ENCODE measurements around the gene PMEPA1. TPM values are rescaled to one million over a fixed set of nuclear protein-coding genes. Genes with fewer than 3 reads are reported as not detected.

The PMEPA1 gene
- total RNA-seq, 2 donors from 2014 or later: 1.6 to 2.3 TPM

DNA sequence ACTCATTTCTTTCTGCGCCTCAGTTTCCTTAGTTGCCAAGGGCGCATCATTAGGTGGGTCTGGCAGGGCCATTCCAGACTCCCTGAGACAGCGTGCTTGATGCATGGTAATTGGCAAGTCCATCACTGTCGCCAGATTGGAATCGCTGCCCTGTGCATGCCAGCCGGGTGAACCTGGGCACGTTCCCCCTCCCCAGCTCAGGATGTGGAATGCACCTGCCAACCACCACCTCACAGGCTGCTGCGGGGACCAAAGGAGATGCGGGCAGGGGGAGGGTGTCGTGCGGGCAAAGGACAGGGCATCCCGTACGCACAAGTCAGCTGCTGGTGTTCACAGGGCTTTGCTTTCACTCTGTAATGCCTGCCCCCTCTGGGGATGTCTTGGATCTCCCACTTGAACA lies 36.4 kb upstream of the PMEPA1 start:
- Mint-ChIP-seq H3K4me3 (no peak overlapping the region), H3K27ac (no peak overlapping the region), H3K27me3 (peaks cover 33% of the 10 kb centered on the region), H3K9me3 (no peaks in the 10 kb centered on the region), H3K36me3 (ENCODE audit: low read depth) (no peaks in the 10 kb centered on the region), H3K4me1 (peaks cover 12% of the 10 kb centered on the region)
- ATAC-seq (replicated peaks): no peak

DNA sequence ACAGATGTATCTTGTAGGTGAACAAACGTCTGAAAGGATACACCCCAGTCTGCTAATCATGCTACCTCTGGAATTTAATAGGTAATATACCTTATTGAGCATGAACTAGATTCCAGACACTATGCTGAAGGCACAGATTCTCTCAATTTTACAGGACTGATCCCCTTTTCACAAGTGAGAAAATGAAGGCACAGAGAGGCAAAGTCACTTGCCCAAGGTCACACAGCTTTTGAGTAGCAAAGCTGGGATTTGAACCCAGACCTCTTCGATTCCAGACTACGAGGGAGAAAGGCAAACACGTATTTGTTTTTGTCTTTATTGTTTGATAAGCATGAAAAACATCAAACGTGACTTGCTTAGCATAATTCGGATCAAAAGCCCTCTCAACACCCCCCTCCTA lies 34.4 kb upstream of the PMEPA1 start:
- ATAC-seq (replicated peaks): no peak
- Mint-ChIP-seq H3K36me3 (ENCODE audit: low read depth) (no peaks in the 10 kb centered on the region), H3K27ac (no peak overlapping the region)

DNA sequence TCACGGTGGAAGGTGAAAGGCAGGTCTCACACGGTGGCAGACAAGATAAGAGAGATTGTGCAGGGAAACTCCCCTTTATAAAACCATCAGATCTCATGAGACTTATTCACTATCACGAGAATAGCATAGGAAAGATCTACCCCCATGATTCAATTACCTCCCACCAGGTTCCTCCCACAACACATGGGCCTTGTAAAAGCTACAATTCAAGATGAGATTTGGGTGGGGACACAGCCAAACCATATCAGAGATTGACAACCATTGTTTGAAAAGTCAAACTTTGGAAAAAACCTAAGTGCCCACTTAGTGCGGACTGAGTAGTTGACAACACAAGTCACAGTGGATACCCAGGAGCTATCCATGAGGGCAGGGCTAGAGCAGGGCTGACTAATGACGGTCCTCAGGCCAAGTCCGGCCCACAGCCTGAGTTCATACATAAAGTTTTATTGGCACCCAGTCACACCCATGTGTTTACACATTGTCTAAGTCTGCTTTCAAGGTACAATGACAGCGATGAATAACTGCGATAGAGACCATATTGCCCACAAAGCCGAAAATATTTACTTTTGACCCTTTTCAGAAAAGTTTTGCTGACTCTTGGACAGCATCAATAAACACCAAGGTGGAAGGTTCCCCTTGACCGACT lies 33.8 kb upstream of the PMEPA1 start:
- Mint-ChIP-seq H3K9me3 (no peaks in the 10 kb centered on the region), H3K4me3 (no peak overlapping the region), H3K36me3 (ENCODE audit: low read depth) (no peaks in the 10 kb centered on the region), H3K4me1 (peaks cover 5% of the 10 kb centered on the region), H3K27ac (no peak overlapping the region), H3K27me3 (peaks cover 27% of the 10 kb centered on the region)
- ATAC-seq (replicated peaks): no peak

More for the DNA sequence above, 34.4 kb upstream of the PMEPA1 start:
- no peak overlapping the region for H3K4me3 Mint-ChIP-seq
- no peaks in the 10 kb centered on the region for H3K9me3 Mint-ChIP-seq
- H3K27me3 Mint-ChIP-seq: peaks cover 31% of the 10 kb centered on the region
- peaks cover 11% of the 10 kb centered on the region for H3K4me1 Mint-ChIP-seq

DNA sequence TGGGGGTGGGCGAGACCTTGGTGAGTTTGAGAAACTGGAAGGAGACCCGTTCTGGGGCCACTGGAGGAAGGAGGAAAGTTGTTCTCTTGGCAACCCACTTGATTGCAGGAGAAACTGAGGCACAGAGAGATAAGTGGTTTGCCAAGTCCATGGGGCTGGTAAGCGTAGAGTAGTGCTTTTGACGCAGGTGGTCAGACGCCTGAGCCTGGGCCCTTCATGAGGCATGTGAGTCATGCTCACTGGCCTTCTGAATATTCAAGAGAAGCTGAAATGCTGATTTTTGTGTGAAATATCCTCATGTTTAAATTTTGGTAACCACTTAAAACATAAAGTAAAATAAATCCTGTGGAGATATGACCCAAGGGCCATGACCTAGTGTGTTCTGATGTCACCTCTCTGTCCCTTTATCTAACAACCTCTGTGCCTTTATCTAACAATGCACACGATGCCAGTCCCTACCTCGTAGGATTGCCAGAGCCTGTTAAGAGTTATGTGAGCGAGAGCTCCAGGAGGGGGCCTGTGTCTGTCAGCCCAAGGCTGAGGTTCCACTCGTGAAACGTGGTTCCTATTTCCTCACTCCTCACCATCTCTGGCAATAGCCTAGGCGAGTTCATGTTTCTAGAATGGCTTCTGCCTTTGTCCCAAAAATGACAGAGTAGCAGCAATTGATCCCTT lies 32.8 kb upstream of the PMEPA1 start:
- Mint-ChIP-seq H3K4me1 (no peaks in the 10 kb centered on the region), H3K4me3 (no peak overlapping the region), H3K9me3 (no peaks in the 10 kb centered on the region), H3K27me3 (peaks cover 21% of the 10 kb centered on the region), H3K27ac (no peak overlapping the region), H3K36me3 (ENCODE audit: low read depth) (no peaks in the 10 kb centered on the region)
- ATAC-seq (replicated peaks): no peak

DNA sequence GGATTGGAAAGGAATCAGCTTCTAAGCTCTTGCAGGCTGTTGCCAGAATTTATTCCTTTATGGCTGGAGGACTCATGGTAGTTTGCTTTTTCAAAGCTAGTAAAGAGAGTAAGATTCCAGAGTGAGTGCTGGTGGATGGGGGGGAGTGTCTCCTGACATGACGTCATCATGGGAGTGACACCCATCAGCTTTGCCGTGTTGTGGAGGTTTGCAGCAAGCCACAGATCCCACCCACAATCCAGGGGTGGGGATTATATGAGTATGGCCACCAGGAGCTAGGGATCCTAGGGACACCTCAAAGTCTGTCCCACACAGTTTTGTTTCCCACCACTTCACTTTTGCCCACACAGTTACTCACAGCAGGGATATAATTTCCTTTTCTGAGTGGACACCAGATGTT lies 28.7 kb upstream of the PMEPA1 start:
- H3K36me3 Mint-ChIP-seq (ENCODE audit: low read depth): no peaks in the 10 kb centered on the region
- H3K9me3 Mint-ChIP-seq: no peaks in the 10 kb centered on the region
- peaks cover 43% of the 10 kb centered on the region for H3K27me3 Mint-ChIP-seq
- no peaks in the 10 kb centered on the region for H3K4me1 Mint-ChIP-seq
- ATAC-seq (replicated peaks): no peak
- no peak overlapping the region for H3K27ac Mint-ChIP-seq
- H3K4me3 Mint-ChIP-seq: no peak overlapping the region

GRCh38 chr20:57738053-57738452 lies 28.2 kb upstream of the PMEPA1 start:
- peaks cover 41% of the 10 kb centered on the region for H3K27me3 Mint-ChIP-seq

DNA sequence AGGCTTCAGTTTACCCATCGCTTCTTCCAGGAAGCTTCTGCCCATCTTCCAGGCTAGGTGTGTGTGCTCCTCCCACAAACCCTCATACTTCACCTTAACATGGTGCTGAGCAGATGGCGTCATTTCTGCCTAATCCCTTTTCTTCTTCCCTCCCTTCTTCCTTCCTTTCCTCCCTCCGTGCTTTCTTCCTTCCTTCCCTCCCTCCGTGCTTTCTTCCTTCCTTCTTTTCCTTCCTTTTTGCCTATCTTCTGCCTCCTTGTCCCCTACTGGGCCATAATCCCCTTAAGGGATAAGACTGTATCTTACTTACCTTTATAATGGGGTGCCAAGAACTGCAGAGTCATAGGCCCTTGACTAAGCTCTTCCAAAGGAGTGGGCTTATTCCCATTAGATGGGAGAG lies 27.5 kb upstream of the PMEPA1 start:
- Mint-ChIP-seq H3K27ac (no peak overlapping the region), H3K36me3 (ENCODE audit: low read depth) (no peaks in the 10 kb centered on the region), H3K9me3 (no peaks in the 10 kb centered on the region), H3K27me3 (peaks cover 40% of the 10 kb centered on the region), H3K4me1 (no peaks in the 10 kb centered on the region), H3K4me3 (no peak overlapping the region)
- no peak for ATAC-seq (replicated peaks)

More at GRCh38 chr20:57738053-57738452, 28.2 kb upstream of the PMEPA1 start:
- Mint-ChIP-seq H3K4me3 (no peak overlapping the region), H3K27ac (no peak overlapping the region), H3K9me3 (no peaks in the 10 kb centered on the region), H3K36me3 (ENCODE audit: low read depth) (no peaks in the 10 kb centered on the region), H3K4me1 (no peaks in the 10 kb centered on the region)
- ATAC-seq (replicated peaks): no peak

DNA sequence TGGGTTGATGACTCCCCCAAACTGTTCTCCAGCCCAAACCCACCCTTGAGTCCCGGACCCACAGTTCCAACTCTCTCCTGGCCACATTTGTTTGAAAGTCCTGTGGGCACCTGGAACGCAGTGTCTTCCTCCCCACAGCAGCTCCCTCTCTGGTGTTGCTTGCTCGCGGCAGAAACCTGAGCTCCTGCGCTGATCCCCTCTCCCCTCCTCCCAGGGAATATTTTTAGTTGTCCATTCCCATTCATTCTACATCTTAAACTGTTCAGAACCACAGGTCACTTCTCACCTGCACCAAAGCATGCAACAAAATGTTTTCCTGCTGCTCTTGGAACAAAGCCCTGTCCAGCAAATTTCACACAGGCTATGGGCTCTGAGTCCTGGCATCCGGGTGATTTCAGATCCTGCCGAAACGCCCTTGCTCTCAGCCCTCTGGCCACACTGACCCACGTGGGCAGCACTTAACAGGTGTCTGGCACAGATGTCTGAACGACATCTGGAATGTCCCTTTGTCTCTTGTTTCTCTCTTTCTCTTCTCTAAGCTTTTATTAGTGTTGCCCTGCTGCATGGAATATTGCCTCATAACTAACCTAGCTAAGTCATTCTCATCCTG lies 27.0 kb upstream of the PMEPA1 start:
- Mint-ChIP-seq H3K27me3 (peaks cover 35% of the 10 kb centered on the region), H3K4me1 (no peaks in the 10 kb centered on the region), H3K36me3 (ENCODE audit: low read depth) (no peaks in the 10 kb centered on the region), H3K9me3 (no peaks in the 10 kb centered on the region), H3K4me3 (no peak overlapping the region), H3K27ac (no peak overlapping the region)
- ATAC-seq (replicated peaks): no peak

DNA sequence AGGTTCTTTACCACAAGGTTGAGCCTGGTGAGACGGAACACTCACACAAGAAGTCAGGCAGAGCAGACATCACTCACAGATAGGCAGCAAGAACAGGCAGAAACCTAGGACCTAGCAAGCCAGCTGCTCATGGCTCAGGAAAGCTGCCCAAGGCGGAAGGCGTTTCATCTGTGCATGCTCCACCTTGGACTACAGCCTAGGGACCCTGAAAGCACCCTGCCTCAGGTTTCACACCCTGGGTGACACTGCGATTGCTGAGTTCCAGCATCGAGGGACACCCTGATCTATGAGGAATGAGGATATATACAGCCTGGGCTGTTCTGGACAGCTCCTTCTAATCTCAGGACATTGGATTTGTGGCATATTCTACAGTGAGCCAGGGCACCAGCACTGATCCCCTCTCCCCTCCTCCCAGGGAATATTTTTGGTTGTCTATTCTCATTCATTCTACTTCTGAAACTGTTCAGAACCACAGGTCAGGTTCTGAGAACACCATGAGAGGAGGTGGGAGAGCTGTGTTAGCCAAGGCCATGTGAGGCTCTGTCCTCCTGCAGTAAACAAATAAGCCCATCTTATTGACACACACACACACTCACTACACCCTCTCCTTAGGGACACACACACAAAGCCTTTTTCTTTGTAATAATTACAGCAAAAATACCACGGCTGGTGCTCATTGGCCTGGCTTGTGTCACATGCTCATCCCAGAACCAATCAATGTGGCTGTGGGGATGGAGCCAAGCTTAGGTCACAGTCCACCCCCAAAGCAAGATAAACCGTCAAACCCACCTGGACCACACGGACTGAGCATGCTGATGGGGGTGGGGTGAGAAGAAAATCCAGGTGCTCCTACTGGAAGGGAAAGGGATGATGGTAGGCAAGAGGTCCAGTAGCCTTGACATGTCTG lies 26.3 kb upstream of the PMEPA1 start:
- Mint-ChIP-seq H3K9me3 (no peaks in the 10 kb centered on the region), H3K27ac (no peak overlapping the region), H3K36me3 (ENCODE audit: low read depth) (no peaks in the 10 kb centered on the region), H3K4me1 (no peaks in the 10 kb centered on the region), H3K4me3 (no peak overlapping the region), H3K27me3 (peaks cover 31% of the 10 kb centered on the region)
- ATAC-seq (replicated peaks): no peak

- no peak overlapping the region for H3K27ac Mint-ChIP-seq
- ATAC-seq (replicated peaks): no peak
- no peaks in the 10 kb centered on the region for H3K4me1 Mint-ChIP-seq
- H3K4me3 Mint-ChIP-seq: no peak overlapping the region
- H3K36me3 Mint-ChIP-seq (ENCODE audit: low read depth): no peaks in the 10 kb centered on the region
- H3K27me3 Mint-ChIP-seq: peaks cover 26% of the 10 kb centered on the region
- no peaks in the 10 kb centered on the region for H3K9me3 Mint-ChIP-seq
Measured at GRCh38 chr20:57734754-57735153, 24.9 kb upstream of the PMEPA1 start.

DNA sequence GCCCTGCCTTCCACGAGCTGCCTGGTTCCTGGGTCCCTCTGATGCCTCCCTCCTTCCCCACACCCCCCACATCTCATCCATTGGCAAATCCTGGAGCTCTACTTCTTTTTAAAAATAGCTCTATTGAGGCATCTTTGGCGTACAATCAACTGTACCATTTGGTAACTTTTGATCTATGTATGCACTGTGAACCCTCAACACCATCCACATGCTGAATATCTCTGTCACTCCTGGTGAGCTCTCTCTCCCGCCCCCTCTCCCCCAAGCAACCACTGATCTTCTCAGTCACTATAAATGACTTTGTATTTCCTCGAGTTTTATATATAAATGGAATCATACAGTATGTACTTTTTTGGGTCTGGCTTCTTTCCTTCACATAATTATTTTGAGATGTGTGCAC lies 22.4 kb upstream of the PMEPA1 start:
- no peak for ATAC-seq (replicated peaks)
- no peaks in the 10 kb centered on the region for H3K36me3 Mint-ChIP-seq (ENCODE audit: low read depth)
- H3K27ac Mint-ChIP-seq: no peak overlapping the region
- no peaks in the 10 kb centered on the region for H3K4me1 Mint-ChIP-seq
- peaks cover 25% of the 10 kb centered on the region for H3K27me3 Mint-ChIP-seq
- no peak overlapping the region for H3K4me3 Mint-ChIP-seq
- H3K9me3 Mint-ChIP-seq: no peaks in the 10 kb centered on the region

GRCh38 chr20:57728762-57729161 lies 18.9 kb upstream of the PMEPA1 start:
- Mint-ChIP-seq H3K4me3 (no peak overlapping the region), H3K9me3 (no peaks in the 10 kb centered on the region), H3K4me1 (no peaks in the 10 kb centered on the region), H3K36me3 (ENCODE audit: low read depth) (no peaks in the 10 kb centered on the region), H3K27ac (no peak overlapping the region), H3K27me3 (peaks cover 21% of the 10 kb centered on the region)
- no peak for ATAC-seq (replicated peaks)

GRCh38 chr20:57727863-57728262 lies 18.0 kb upstream of the PMEPA1 start:
- Mint-ChIP-seq H3K4me1 (no peaks in the 10 kb centered on the region), H3K9me3 (no peaks in the 10 kb centered on the region), H3K27me3 (peaks cover 23% of the 10 kb centered on the region), H3K27ac (no peak overlapping the region), H3K4me3 (no peak overlapping the region), H3K36me3 (ENCODE audit: low read depth) (no peaks in the 10 kb centered on the region)
- no peak for ATAC-seq (replicated peaks)

GRCh38 chr20:57725636-57726035 lies 15.8 kb upstream of the PMEPA1 start:
- no peak overlapping the region for H3K4me3 Mint-ChIP-seq
- H3K9me3 Mint-ChIP-seq: no peaks in the 10 kb centered on the region
- H3K27ac Mint-ChIP-seq: no peak overlapping the region
- peaks cover 26% of the 10 kb centered on the region for H3K27me3 Mint-ChIP-seq
- no peaks in the 10 kb centered on the region for H3K36me3 Mint-ChIP-seq (ENCODE audit: low read depth)
- no peaks in the 10 kb centered on the region for H3K4me1 Mint-ChIP-seq
- ATAC-seq (replicated peaks): no peak

All from activated T-helper 17 cell treated with anti-CD3 and anti-CD28 coated beads, Interleukin-2, amount 50 U/mL, for 72 hours (primary cell).